ENCODE measurements around the gene WDPCP.
"Not testable (repeated sequence)": the region's sequence is repeated elsewhere in the genome, so short reads cannot be mapped to it uniquely, and the experiment has no call there.

WDPCP gene

GRCh38 chr2:63465633-63466032, 122.6 kb downstream of the WDPCP start:
- no peak for DNase-seq (ENCODE audit: low read depth in 2 of 3, low spot score in 1 of 3)

DNA sequence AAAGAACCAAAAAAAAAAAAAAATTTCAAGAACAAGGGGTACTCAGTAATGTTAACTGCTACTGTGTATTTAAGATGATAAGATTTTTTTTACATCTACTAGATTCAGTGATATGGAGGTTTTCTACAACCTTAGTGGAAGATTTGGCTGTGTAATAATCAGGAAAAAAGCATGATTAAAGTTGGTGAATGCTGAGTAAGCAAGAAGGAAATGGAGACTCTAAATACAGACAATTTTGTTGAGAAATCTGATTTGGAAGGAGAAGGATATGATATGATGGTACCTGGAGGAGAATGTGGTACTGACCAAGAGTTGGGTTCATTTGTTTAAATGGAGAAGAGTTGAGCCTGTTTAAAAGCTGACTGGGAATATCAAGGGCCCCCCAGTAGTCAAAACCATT, 125.1 kb downstream of the WDPCP start:
- DNase-seq (ENCODE audit: low read depth in 2 of 3, low spot score in 1 of 3), result no peak

DNA sequence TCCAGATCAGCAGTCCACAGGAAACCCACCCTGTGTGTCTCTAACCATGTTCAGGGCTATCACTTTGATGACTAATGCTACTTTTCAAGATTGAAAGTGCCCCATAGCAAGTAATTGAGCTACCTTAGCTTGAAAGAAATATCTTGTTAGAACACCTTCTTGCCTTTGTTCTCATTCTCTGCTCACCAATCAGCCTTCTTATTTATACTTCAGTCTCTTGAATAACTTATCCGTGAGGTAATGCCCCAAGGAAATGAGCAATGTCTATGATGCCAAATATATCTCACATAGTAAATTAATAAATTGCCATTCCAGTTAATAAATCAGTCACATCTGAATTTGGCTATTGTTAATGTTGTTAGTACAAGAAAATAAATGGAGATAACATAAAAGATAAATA, 141.6 kb downstream of the WDPCP start:
- DNase-seq (ENCODE audit: low read depth in 2 of 3, low spot score in 1 of 3), result no peak

DNA sequence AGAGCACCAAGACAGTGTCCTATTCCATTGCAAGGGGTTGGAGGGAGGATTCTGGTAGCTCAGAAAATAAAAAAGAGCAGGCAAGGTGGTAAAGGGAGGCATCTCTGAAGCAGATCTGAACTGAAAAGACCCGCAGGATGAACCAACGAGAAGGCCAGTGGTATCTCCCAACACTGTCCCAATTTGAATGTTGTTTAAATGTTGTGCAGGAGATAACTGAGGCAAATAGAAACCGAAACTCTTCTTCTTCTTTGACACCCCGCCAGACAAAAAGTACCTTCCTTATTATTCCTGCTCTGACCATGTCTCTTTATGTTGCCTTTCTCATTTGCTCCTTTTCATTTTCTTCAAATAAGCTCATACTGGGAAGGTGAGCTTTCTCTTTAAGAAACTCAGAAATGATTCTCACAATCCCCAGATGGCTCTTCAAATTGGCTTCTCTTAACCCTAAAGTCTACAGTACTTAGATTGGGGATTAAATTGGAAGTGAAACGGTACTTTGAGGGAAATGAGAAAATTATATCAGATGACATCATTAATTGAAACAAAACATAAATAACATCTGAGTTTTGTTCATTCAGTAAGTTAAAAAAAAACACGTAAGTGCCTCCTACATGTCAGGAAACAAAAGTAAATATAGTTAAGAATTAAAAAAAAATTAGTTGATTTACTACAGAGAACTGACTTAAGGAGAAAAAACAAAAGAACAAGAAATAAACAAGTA, 143.6 kb downstream of the WDPCP start:
- no peak for DNase-seq (ENCODE audit: low read depth in 2 of 3, low spot score in 1 of 3)

DNA sequence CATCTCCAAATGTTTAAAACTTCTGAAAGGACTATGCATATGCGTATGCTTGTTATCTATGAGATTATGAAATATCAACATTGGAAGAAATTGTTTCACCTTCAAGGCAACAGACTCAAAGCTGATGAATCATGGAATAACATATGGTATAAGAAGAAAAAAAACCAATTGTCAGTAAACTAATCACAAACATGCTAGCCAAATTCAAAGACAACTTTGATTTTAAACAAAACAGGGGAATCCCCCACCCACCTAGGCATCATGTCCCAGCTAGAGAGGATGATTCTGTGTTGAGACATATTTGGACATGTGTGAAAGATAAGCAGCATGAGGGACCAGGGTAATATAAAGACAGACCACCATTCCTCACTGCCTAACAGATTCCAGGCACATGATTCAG, 147.7 kb downstream of the WDPCP start:
- peak in 1 of 3 donors; percentile 5 for DNase-seq (ENCODE audit: low read depth in 2 of 3, low spot score in 1 of 3)

GRCh38 chr2:63438181-63438580, 150.1 kb downstream of the WDPCP start:
- DNase-seq (ENCODE audit: low read depth in 2 of 3, low spot score in 1 of 3), result no peak

DNA sequence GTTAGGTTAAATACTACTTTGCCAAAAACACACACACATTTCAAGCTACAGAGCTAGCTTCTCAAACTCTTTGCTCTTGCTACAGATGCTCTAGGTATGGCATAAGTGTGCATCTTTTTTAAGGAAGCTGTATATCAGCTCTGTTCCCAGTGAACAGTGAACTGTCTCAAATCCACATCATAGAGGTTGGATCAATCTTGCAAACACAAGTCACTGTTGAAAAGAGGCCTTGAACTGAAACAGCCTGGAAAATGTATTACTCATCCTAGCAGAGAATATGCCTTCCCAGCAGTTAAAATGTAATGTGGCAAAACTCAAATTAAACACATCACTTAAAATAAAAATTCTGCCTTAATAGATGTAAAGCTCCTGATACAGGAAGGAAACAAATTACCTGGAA, 151.8 kb downstream of the WDPCP start:
- DNase-seq (ENCODE audit: low read depth in 2 of 3, low spot score in 1 of 3), result no peak

DNA sequence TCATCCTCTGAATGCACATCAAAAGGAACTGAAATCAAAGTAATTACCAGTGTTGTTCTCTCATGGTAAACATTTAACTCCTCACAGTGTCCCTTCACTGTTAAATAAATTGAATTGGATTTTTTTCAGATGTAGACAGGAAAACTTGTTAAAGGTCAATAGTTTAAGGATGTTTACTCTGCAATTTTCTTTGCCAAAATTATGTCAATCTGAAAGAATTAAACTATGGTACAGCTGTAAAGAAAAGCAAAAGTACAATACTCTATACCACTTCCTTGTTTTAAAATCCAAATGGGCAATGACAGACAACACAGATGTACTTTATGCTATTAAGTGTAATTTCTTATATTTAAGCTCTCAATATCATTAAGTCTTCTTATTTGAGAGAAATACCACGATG, 153.2 kb downstream of the WDPCP start:
- no peak for DNase-seq (ENCODE audit: low read depth in 2 of 3, low spot score in 1 of 3)

DNA sequence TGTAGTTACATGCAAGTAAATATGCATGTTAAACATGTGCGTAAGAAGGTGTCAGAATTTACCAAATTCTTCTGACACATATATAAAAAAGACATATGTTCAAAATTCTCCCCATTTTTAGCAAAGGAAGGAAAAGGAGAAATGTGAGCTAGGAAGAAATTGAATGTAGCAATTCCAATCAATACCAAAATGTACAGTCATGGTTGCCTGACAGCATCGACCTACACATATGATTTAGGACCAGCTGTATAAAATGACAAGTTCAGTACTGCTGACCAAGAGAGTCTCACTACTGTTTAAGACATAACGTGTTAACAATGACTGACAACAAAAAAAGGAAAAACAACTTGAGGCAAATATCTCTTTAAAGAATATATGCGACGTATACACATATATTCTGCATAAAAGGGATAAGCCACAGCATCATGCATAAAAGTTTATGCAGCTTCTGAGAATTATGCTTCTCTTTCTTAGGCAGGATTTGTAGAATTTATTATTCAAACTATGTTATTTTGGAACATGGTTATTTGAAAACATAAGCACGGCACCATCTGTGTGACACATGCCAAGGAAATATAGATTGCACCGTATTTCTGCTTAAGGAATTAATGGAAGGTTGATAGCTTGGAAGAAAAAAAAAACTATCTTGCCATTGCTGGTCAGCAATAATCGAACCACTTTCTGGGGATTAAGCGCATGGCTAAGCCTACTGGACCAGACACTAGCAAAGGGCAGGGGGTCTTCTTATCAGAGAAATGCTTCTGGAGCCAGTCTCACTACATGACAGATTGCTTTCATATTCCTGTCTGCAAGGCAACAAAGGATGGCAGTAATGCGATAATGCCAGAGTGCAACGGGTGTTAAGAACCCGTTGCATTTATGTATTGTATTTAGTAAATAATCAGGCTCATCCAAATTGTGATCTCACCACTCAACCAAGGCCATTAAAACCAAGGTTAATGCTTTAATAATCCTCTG, 154.0 kb downstream of the WDPCP start:
- DNase-seq (ENCODE audit: low read depth in 2 of 3, low spot score in 1 of 3), result no peak

DNA sequence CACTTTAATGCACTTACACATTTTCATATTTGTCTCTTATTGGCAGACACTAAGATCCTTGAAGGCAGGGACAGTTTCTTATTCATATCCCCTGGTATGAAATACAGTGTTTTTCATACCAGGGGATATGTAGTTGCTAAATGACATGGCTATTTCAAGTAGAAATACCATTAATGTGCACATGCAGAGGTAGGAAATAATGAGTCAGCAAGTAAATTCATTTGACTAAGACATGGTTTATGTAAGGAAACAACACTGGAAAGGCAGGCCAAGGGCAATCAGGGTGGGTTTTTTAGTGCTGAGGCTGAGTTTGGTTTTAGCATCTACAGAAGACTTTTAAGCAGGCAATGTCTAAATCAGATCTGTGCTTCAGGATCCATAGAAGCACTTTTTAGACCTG, 155.9 kb downstream of the WDPCP start:
- DNase-seq (ENCODE audit: low read depth in 2 of 3, low spot score in 1 of 3), result no peak

DNA sequence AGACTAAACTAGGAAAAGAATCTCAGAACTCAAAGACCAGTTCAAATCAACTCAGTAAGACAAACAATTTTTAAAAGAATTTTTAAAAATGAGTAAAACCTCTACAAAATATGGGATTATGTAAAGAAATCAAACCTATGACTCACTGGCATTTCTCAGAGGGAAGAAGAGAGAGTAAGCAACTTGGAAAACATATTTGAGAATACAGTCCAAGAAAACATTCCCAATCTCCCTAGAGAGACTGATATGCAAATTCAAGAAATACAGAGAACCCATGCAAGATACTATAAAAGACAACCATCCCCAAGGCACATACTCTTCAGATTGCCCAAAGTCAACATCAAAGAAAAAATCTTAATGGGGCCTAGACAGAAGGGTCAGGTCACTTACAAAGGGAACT, 162.7 kb downstream of the WDPCP start:
- DNase-seq (ENCODE audit: low read depth in 2 of 3, low spot score in 1 of 3), result no peak

GRCh38 chr2:63425079-63425416, 163.2 kb downstream of the WDPCP start:
- DNase-seq (ENCODE audit: low read depth in 2 of 3, low spot score in 1 of 3), result no peak

- peak in 1 of 3 donors; percentile 39 for DNase-seq (ENCODE audit: low read depth in 2 of 3, low spot score in 1 of 3)
These were observed 163.8 kb downstream of the WDPCP start for GRCh38 chr2:63424329-63425078.

GRCh38 chr2:63422556-63422955, 165.7 kb downstream of the WDPCP start:
- no peak for DNase-seq (ENCODE audit: low read depth in 2 of 3, low spot score in 1 of 3)

DNA sequence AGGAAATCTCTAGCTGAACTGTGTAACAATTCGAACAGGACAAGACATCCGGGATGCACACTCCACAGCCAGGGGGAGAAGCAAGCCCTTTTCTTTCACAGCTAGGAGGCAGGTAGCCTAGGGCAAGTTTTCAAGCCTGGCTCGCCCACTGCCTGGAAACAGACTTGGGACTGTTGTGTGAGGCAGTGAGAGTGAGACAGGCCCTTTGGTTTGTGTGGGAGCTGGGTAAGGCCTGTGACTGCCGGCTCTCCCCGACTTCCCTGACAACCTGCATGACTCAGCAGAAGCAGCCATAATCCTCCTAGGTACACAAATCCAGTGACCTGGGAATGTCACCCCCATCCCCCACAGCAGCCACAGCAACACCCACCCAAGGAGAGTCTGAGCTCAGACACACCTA, 179.7 kb downstream of the WDPCP start:
- no peak for DNase-seq (ENCODE audit: low read depth in 2 of 3, low spot score in 1 of 3)

DNA sequence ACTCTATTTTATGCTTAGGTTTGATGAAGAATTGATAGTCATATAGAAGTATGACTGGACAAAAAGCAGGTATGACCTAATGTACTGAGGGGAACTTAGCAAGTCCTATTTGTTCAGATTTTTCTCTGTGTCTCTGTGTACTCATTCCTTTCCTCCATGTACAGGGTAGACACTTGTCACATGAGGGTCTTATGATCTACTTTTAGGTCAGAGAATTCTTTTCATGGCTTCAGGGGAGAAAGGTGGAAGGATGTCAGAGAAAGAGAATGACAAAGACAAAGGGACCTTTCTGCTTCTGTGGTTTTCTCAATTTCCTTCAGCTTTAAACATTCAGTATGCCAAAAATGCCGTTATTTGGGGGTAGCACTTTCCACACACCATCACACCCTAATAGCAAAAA, 181.6 kb downstream of the WDPCP start:
- no peak for DNase-seq (ENCODE audit: low read depth in 2 of 3, low spot score in 1 of 3)

DNA sequence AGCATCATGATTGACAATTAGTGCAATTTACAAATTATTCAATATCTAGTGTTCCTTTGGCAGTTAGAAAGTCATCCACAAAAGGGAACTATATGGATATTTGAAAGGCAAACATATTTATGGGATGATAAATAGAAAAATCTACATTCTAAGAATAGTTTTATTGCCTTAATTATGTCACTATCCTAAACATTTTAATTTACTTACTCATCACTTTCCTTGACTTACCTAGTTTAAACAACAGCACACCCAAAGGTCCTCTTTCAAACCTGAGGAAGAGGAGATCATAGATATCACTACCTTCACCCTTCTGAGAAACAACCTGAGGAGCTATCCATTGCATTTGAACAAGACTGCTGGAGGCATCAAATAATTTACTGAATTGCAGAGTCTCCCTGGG, 184.5 kb downstream of the WDPCP start:
- no peak for DNase-seq (ENCODE audit: low read depth in 2 of 3, low spot score in 1 of 3)

GRCh38 chr2:63402889-63403288, 185.4 kb downstream of the WDPCP start:
- not testable (repeated sequence) for DNase-seq (ENCODE audit: low read depth in 2 of 3, low spot score in 1 of 3)

GRCh38 chr2:63399156-63399555, 189.1 kb downstream of the WDPCP start:
- no peak for DNase-seq (ENCODE audit: low read depth in 2 of 3, low spot score in 1 of 3)

GRCh38 chr2:63379451-63379850, 208.8 kb downstream of the WDPCP start:
- no peak for DNase-seq (ENCODE audit: low read depth in 2 of 3, low spot score in 1 of 3)

- DNase-seq (ENCODE audit: low read depth in 2 of 3, low spot score in 1 of 3), result no peak
These were observed 209.7 kb downstream of the WDPCP start for GRCh38 chr2:63378589-63378988.

DNA sequence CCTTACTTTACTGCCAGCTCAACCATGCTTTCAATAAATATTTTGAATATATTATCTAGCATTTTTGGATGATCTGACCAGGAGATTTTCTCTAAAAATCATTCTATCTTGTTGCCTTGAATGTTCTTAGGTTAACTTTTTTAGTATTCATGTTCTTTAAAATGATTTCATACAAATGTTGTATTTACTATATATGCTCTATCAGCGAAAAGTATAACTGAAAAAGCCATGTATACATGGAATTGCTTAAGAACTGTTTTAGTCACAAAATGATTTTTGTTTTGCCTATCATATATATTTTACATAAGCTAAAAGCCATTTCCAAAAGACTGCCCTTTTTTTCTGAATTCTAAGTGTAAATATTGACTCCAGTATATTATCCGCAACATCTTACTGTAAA, 213.9 kb downstream of the WDPCP start:
- DNase-seq (ENCODE audit: low read depth in 2 of 3, low spot score in 1 of 3), result no peak

Measured in stimulated activated CD4-positive, alpha-beta T cell treated with anti-CD3 and anti-CD28 coated beads, Interleukin-12 subunit alpha, Interleukin-12 subunit beta, amount 100 ng/mL, for 48 hours (primary cell).